Hypothalamus (tissue), 51 donors: Measurements from ENCODE around the gene RET.
A peak's percentile ranks its signal among the peaks of the same experiment; 100 is the strongest.

Experiments
- DNase-seq, 51 donors: peaks; one replicate each; lab custom pipeline; 2025; lab: John Stamatoyannopoulos, UW

RET gene

DNA sequence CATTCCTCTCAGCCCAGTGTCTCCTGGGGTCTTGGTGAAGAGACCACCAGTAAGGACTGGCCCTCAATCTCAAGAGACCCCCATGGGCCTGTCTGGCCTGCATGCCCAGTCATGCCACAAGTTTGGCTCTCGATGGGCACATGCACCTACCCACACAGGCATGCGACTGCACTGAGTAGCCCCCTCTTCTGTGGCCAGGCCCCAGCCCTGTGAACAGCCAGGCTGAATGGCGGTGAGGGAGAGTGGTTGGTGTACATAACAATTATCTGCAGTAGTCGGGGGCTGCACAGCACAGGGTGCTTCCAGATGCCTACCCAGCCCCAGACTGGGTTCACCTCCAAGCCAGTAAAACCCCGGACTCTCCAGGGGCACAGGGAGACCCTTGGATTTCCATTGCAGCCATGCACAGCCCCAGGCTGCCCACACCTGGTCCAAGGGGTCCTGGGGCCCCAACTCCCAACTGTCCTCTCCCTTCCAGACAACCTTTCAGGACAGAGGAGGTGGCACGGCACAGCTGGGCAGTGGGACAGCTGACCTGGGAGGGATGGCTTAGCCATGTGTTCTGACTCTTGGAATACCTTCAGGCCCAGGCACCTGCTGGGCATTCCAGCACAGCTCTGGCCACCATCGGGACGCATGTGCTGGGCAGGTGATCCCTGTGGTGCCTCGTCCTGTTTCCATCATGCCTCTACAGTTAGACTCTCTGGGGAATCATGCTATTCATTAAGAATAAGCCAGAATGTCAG is 40.3 kb downstream of the RET start:
- DNase-seq = no peak

DNA sequence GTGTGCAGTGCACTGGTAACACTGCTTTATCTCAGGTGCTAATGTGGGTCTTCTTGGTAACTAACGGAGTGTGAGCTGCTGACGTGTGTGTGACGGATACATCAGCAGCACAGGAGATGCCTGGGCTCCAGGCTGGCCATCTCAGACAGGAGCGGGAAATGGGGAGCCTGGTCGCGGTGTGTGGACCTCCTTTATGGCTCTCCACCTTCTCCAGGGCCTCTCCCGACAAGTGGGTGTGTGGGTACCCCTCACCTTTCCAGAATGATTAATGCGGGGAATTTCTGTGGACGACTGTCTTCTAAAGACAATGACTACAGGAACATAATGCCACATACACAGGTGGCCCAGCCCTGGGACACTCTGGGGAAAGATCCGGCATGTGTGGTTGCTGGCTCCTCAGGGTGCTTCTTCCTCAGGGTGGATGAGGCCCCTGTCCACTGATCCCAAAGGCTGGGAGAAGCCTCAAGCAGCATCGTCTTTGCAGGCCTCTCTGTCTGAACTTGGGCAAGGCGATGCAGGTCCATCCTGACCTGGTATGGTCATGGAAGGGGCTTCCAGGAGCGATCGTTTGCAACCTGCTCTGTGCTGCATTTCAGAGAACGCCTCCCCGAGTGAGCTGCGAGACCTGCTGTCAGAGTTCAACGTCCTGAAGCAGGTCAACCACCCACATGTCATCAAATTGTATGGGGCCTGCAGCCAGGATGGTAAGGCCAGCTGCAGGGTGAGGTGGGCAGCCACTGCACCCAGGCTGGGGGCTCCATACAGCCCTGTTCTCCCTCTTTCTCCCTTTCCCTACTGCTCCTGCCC is 41.1 kb downstream of the RET start:
- DNase-seq = no peak

GRCh38 chr10:43118631-43119415 is 42.0 kb downstream of the RET start:
- DNase-seq = no peak

DNA sequence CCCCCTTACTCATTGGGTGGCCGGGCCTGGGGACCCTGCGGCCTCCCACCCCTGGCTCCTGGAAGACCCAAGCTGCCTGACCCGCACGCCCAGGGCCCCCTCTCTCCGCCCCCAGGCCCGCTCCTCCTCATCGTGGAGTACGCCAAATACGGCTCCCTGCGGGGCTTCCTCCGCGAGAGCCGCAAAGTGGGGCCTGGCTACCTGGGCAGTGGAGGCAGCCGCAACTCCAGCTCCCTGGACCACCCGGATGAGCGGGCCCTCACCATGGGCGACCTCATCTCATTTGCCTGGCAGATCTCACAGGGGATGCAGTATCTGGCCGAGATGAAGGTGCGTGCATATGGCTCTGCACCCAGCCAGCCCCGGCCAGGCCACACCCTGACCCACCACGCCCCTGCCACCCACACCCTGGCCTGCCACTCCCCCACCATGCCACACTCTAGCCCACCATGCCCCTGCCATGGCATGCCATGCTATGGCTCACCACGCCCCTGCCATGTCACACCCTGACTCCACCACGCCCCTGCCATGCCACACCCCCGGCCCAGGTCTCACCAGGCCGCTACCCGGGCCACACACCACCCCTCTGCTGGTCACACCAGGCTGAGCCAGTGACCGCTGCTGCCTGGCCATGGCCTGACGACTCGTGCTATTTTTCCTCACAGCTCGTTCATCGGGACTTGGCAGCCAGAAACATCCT is 42.7 kb downstream of the RET start:
- DNase-seq = no peak

- DNase-seq = no peak
Observed at GRCh38 chr10:43120116-43120928, 43.5 kb downstream of the RET start.

DNA sequence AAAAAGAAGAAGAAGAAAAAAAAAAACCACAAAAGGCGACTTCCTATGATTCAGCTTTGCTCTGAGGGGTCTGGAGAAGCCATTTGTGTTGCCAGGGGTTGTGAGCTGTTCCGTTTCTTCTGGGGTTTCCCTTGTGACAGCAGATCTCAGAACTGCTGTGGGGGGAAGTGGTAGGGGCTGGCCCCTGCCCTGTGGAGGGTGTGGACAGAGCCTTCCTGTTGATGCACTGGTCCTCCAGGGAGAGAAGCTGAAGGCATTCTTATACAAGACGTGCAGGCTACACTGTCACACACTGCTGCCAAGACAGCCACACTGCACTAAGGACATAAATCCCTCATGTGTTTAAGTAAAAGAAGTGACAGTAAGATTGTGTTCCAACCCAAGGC is 44.1 kb downstream of the RET start:
- DNase-seq = peak in 1 of 51 donors; percentile 9

GRCh38 chr10:43121444-43121843 is 44.6 kb downstream of the RET start:
- no peak for DNase-seq

GRCh38 chr10:43122096-43122495 is 45.2 kb downstream of the RET start:
- no peak for DNase-seq

DNA sequence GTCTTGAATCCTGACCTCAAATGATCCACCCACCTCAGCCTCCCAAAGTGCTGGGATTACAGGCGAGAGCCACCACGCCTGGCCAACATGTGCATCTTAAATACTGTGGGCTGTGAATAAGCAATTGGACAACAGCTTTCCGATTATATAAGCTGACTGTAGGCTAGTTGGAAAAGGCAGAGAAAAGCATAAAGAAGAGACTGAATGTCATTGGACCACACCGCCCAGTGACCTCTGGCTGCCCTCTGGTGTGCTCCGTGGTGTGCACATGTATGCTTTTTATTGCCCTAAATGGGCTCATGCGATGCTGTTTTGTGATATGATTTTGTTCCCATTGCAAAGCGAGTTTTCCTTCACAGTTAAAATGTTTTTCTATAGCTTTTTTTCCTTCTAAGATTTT is 46.0 kb downstream of the RET start:
- no peak for DNase-seq

DNA sequence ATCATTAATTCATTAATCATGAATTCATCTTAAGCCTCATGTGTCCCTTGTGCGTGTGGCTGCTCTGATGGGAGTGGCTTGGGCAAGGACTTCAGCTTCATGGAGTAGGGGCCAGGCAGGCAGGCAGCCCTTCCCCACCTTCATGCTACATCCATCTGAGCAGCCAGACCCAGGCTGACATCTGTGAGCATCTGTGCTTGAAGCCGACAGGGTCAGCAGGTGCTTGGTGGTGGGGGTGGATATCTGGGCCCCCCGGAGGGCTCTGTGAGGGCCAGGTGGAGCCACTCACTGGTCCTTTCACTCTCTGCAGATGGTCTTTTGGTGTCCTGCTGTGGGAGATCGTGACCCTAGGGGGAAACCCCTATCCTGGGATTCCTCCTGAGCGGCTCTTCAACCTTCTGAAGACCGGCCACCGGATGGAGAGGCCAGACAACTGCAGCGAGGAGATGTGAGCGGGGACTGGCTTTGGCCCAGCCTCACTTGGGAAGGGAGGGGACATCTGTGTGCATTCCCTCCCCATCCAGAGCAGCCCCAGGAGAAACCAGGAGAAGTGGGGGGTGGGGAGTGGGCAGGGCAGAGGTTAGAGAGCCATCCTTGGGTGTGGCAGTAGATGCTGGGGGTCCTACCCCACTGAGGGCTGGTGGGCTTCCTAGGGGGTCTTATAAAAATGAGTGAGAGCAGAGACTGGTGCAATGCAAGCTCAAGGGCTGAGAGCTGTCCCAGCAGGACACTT is 46.7 kb downstream of the RET start:
- DNase-seq = no peak

GRCh38 chr10:43124094-43124521 is 47.2 kb downstream of the RET start:
- DNase-seq = no peak

- DNase-seq = no peak
Observed at GRCh38 chr10:43124574-43125273, 47.9 kb downstream of the RET start.

GRCh38 chr10:43125274-43125845 is 48.5 kb downstream of the RET start:
- DNase-seq = no peak

DNA sequence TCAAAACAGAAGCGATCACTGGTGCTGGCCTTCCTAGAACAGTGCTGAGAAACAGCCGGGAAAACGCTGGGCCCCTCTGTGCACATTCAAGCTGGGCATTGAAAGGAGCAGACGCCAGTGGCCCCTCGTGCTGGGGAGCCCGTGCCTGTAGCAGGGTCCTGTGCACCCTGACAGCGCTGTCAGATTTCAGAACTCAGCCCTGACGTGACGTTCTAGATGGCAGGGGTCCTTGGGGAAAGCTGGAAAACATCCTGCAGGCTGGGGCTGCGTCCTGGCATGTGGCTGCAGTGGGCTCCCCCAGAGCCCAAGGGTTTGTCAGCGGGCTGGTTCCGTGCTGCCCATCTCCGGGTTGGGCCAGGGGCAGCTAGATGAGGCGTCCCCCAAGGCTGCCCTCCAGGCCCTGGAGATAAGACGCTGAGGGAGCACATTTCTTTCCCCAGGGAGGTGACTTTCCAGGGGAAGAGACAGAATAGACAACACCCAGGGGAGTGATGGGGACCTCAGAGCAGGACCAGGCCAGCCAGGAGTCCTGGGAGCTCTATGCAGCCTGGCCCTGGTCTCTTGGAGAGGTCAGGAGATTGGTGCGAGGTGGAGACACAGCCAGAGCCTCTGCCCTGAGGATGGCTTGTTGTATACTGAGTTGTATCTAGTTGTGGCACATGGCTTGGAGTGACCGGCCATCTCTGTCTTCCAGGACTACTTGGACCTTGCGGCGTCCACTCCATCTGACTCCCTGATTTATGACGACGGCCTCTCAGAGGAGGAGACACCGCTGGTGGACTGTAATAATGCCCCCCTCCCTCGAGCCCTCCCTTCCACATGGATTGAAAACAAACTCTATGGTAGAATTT is 49.2 kb downstream of the RET start:
- DNase-seq = no peak

DNA sequence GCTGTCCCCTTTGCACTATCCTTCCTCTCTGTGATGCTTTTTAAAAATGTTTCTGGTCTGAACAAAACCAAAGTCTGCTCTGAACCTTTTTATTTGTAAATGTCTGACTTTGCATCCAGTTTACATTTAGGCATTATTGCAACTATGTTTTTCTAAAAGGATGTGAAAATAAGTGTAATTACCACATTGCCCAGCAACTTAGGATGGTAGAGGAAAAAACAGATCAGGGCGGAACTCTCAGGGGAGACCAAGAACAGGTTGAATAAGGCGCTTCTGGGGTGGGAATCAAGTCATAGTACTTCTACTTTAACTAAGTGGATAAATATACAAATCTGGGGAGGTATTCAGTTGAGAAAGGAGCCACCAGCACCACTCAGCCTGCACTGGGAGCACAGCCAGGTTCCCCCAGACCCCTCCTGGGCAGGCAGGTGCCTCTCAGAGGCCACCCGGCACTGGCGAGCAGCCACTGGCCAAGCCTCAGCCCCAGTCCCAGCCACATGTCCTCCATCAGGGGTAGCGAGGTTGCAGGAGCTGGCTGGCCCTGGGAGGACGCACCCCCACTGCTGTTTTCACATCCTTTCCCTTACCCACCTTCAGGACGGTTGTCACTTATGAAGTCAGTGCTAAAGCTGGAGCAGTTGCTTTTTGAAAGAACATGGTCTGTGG is 50.0 kb downstream of the RET start:
- DNase-seq = no peak

GRCh38 chr10:43127442-43127841 is 50.6 kb downstream of the RET start:
- DNase-seq = no peak

GRCh38 chr10:43128331-43128730 is 51.5 kb downstream of the RET start:
- DNase-seq = no peak
